HepG2 (cell line): ENCODE measurements around the gene NDOR1. TPM values are rescaled to one million over a fixed set of nuclear protein-coding genes. Genes with fewer than 3 reads are reported as not detected.

Experiments used
- ARNT ChIP-seq: fragments of 450-650 bp; IDR thresholded peaks from 2 replicates; pipeline ENCODE4 v1.6.1; 2017
- E2F2 ChIP-seq: sonication (generic); formaldehyde crosslinking; IDR thresholded peaks from 2 replicates; pipeline ENCODE4 v1.4.0; 2020; ENCODE audit warnings: missing genetic modification reagents, borderline replicate concordance
- HMG20A ChIP-seq: IDR thresholded peaks from 2 replicates; pipeline ENCODE4 v1.6.1; 2016; ENCODE audit warnings: borderline replicate concordance
- LCORL ChIP-seq, 2 experiments: fragments of 450-650 bp in 1 of 2; sonication (generic) in 1 of 2; formaldehyde crosslinking in 1 of 2; IDR thresholded peaks; 2 replicates each; pipeline versions ENCODE4 v1.5.0 to v1.6.1; 2017 to 2020; ENCODE audit warnings: antibody characterized with exemption in 1 of 2, missing genetic modification reagents in 1 of 2
- MLLT10 ChIP-seq: sonication (generic); formaldehyde crosslinking; IDR thresholded peaks from 2 replicates; pipeline ENCODE4 v1.4.0; 2020; ENCODE audit warnings: missing genetic modification reagents
- POGZ ChIP-seq: sonication (generic); formaldehyde crosslinking; IDR thresholded peaks from 2 replicates; pipeline ENCODE4 v1.4.0; 2020; ENCODE audit warnings: mild to moderate bottlenecking, missing genetic modification reagents
- SAFB2 ChIP-seq: sonication (generic); formaldehyde crosslinking; IDR thresholded peaks from 2 replicates; pipeline ENCODE4 v1.5.1; 2020; ENCODE audit warnings: missing genetic modification reagents, low read depth, mild to moderate bottlenecking, borderline replicate concordance
- SKIL ChIP-seq: sonication (generic); formaldehyde crosslinking; IDR thresholded peaks from 2 replicates; pipeline ENCODE4 v1.8.0; 2022; ENCODE audit warnings: missing genetic modification reagents, mild to moderate bottlenecking, moderate library complexity, borderline replicate concordance
- SP5 ChIP-seq: IDR thresholded peaks from 2 replicates; pipeline ENCODE4 v1.6.1; 2016; ENCODE audit warnings: low read depth, borderline replicate concordance
- TBX3 ChIP-seq: fragments of 450-650 bp; IDR thresholded peaks from 2 replicates; pipeline ENCODE4 v1.6.1; 2017; ENCODE audit warnings: antibody characterized with exemption, mild to moderate bottlenecking, inconsistent platforms, borderline replicate concordance
- ZNF121 ChIP-seq: sonication (generic); formaldehyde crosslinking; IDR thresholded peaks from 2 replicates; pipeline ENCODE4 v1.5.0; 2020; ENCODE audit warnings: mild to moderate bottlenecking, missing genetic modification reagents
- ZNF407 ChIP-seq: sonication (generic); formaldehyde crosslinking; IDR thresholded peaks from one replicate; pipeline ENCODE4 v1.5.1; 2020; ENCODE audit warnings: mild to moderate bottlenecking, missing genetic modification reagents; ENCODE audit errors: not compliant biosample characterization
- ZNF776 ChIP-seq: sonication (generic); formaldehyde crosslinking; IDR thresholded peaks from 2 replicates; pipeline ENCODE4 v1.4.0; 2020; ENCODE audit warnings: mild to moderate bottlenecking, missing genetic modification reagents
- ZSCAN25 ChIP-seq: sonication (generic); formaldehyde crosslinking; IDR thresholded peaks from 2 replicates; pipeline ENCODE4 v1.8.0; 2022; ENCODE audit warnings: mild to moderate bottlenecking, missing genetic modification reagents
- polyA plus RNA-seq, 8 experiments: library from polyadenylated mRNA; depleted of rRNA in 3 of 8; stranded (reverse) in 7 of 8; unstranded in 1 of 8; fragments of >200 nt; fragmentation: Illumina TruSeq in 4 of 8; extraction: Trizol in 4 of 8; gene quantifications; 2 replicates each; pipeline versions ENCODE4 v1.2.1 to v1.2.3, GENCODE V29; 2011 to 2016; ENCODE audit warnings: low read depth in 4 of 8, missing spikeins in 1 of 8, mixed read lengths in 1 of 8; ENCODE audit not compliant: insufficient read depth in 1 of 8
- total RNA-seq, 5 experiments: library from RNA; depleted of rRNA; stranded (reverse); fragments of >200 nt; fragmentation: Illumina TruSeq; extraction: Trizol; gene quantifications; 2 replicates each; pipeline ENCODE4 v1.2.3, GENCODE V29; 2016; ENCODE audit warnings: low read depth in 1 of 5

Gene NDOR1
- total and polyA plus RNA-seq, 2 of the 13 experiments (the other 11 are each of a cell fraction or from before 2014, with no cell fraction given), result 3.6 to 8.7 TPM

DNA sequence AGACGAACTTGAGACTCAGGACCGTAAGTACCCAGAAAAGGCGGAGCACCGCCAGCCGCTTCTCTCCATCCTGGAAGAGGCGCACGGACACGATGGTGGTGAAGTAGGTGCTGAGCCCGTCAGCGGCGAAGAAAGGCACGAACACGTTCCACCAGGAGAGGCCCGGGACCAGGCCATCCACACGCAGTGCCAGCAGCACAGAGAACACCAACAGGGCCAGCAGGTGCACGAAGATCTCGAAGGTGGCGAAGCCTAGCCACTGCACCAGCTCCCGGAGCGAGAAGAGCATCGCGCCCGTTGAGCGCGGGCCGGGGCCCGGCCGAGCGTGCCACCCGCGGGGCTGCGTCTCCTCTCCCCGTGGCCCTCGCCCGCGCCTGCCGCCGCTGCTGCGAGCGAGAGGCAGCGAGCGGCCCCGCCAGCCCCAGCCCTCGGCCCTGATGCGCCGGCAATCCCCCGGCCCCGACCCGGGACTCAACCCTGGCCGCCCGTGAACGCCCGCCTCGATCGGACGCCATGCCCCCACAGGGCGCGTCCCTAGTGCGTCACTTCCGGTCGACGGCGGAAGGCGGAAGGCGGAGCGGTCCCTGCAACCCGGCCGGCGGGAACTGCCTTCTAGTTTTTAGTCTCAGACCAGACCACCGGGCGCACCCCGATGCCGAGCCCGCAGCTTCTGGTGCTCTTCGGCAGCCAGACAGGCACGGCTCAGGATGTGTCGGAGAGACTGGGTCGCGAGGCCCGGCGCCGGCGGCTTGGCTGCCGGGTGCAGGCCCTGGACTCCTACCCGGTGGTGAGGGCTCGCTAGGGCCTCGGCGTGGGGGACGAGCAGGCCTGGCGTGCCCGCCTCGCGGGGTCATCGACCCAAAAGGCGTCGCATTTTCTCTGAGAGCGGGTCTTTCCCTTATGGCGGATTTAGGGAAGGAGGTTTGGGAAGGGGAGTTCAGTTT, at the start of gene NDOR1, which contains the start of gene TMEM203 (continued):
- TF ChIP-seq SAFB2 (no peak; the same call in 1 of the 2 replicates), SP5 (CRISPR knock-in tag) (peak; percentile 58; the same call in 1 of the 2 replicates), ZSCAN25 (CRISPR knock-in tag) (no peak; the same call in 1 of the 2 replicates), E2F2 (CRISPR knock-in tag) (0 out of 2 replicates have a peak, but pooled peaks have one; percentile 23), HMG20A (CRISPR knock-in tag) (no peak), SKIL (no peak), POGZ (CRISPR knock-in tag) (peak; percentile 70), ZNF776 (peak; percentile 49; the same call in 1 of the 2 replicates), ARNT (no peak), TBX3 (no peak), ZNF121 (CRISPR knock-in tag) (0 out of 2 replicates have a peak, but pooled peaks have one; percentile 14), ZNF407 (CRISPR knock-in tag) (no peak), LCORL (IDR thresholded peaks at IDR 0.05) (no peak), LCORL (CRISPR knock-in tag; IDR thresholded peaks at IDR 0.05) (0 out of 2 replicates have a peak, but pooled peaks have one; percentile 23), MLLT10 (no peak)
